B cell (primary cell): ENCODE measurements around the gene TVP23C. TPM values are rescaled to one million over a fixed set of nuclear protein-coding genes. Genes with fewer than 3 reads are reported as not detected.

Experiments used
- ATAC-seq: fragments of 200-7000 bp; cut with Tn5 transposase; one replicate; pipeline ENCODE4 v1.10.0; 2021; ENCODE audit warnings: low read depth, mild to moderate bottlenecking, moderate number of reproducible peaks, moderate library complexity
- CTCF ChIA-PET: fragments of 350-600 bp; sonication (Branson Sonifier 250); formaldehyde crosslinking; loops from one replicate; lab custom pipeline; 2021; ENCODE audit warnings: antibody characterized with exemption, inconsistent platforms; lab: Charles Lee
- POLR2A ChIA-PET: fragments of 350-600 bp; sonication (Branson Sonifier 250); formaldehyde crosslinking; loops from one replicate; lab custom pipeline; 2021; ENCODE audit warnings: antibody characterized with exemption; lab: Charles Lee
- DNase-seq: peaks from one replicate; pipeline ENCODE4 v3.0.0; 2013
- H2AFZ ChIP-seq: 2 replicates; pipeline ENCODE4 v1.6.1; 2012; ENCODE audit warnings: mild to moderate bottlenecking, low read depth, low read length; ENCODE audit not compliant: insufficient read depth, poor library complexity, severe bottlenecking
- H3K27ac ChIP-seq, 2 donors: 1 replicate in 1 of 2; 2 replicates in 1 of 2; pipeline ENCODE4 v1.5.1; 2012 to 2013; ENCODE audit warnings: low read length in 2 of 2, mild to moderate bottlenecking in 2 of 2, moderate library complexity in 1 of 2
- H3K27me3 ChIP-seq, 4 experiments: fragments of 200-600 bp in 1 of 4; sonication (generic) in 1 of 4; replicated peaks in 1 of 4; 1 replicate in 2 of 4; 2 replicates in 2 of 4; pipeline versions ENCODE4 v1.6.1 to v1.7.0; 2013 to 2016; ENCODE audit warnings: low read length in 3 of 4, mild to moderate bottlenecking in 2 of 4, mixed read lengths in 1 of 4, moderate library complexity in 1 of 4; ENCODE audit not compliant: insufficient read depth in 4 of 4, control insufficient read depth in 3 of 4; ENCODE audit errors: control extremely low read depth in 1 of 4
- H3K36me3 ChIP-seq, 2 experiments: replicated peaks in 1 of 2; 1 replicate in 1 of 2; 2 replicates in 1 of 2; pipeline versions ENCODE4 v1.6.1 to v1.7.1; 2013; ENCODE audit warnings: low read length in 1 of 2; ENCODE audit not compliant: insufficient read depth in 2 of 2, control insufficient read depth in 1 of 2; ENCODE audit errors: control extremely low read depth in 1 of 2, extremely low read depth in 1 of 2
- H3K4me1 ChIP-seq, 2 donors: fragments of 200-600 bp in 1 of 2; sonication (generic) in 1 of 2; 1 replicate in 1 of 2; 2 replicates in 1 of 2; pipeline versions ENCODE4 v1.5.1 to v1.6.1; 2013 to 2017; ENCODE audit warnings: low read length in 2 of 2; ENCODE audit not compliant: control insufficient read depth in 2 of 2, insufficient read depth in 2 of 2
- H3K4me2 ChIP-seq: replicated peaks from 2 replicates; pipeline ENCODE3; 2012; ENCODE audit warnings: mild to moderate bottlenecking, low read depth, low read length; ENCODE audit not compliant: poor library complexity, severe bottlenecking
- H3K4me3 ChIP-seq, 5 experiments: fragments of 200-600 bp in 1 of 5; sonication (generic) in 1 of 5; 1 replicate in 3 of 5; 2 replicates in 2 of 5; pipeline versions ENCODE4 v1.5.1 to v1.7.0; 2011 to 2016; ENCODE audit warnings: low read length in 4 of 5, mild to moderate bottlenecking in 4 of 5, low read depth in 2 of 5, control low read depth in 1 of 5, moderate library complexity in 1 of 5; ENCODE audit not compliant: insufficient read depth in 1 of 5; ENCODE audit errors: control extremely low read depth in 1 of 5, extremely low read depth in 1 of 5
- H3K79me2 ChIP-seq: fragments of 200-600 bp; sonication (generic); one replicate; pipeline ENCODE4 v1.6.0; 2016; ENCODE audit warnings: low read length; ENCODE audit not compliant: control insufficient read depth, insufficient read depth
- H3K9ac ChIP-seq: fragments of 200-600 bp; sonication (generic); 2 replicates; pipeline ENCODE4 v1.6.1; 2017; ENCODE audit warnings: mild to moderate bottlenecking, low read length, moderate library complexity
- H3K9me3 ChIP-seq, 3 donors: one replicate each; pipeline versions ENCODE4 v1.6.1 to v1.7.1; 2013; ENCODE audit warnings: low read length in 2 of 3; ENCODE audit not compliant: control insufficient read depth in 2 of 3, insufficient read depth in 1 of 3; ENCODE audit errors: control extremely low read depth in 1 of 3
- H4K20me1 ChIP-seq: 2 replicates; pipeline ENCODE4 v1.6.0; 2012; ENCODE audit warnings: mild to moderate bottlenecking, low read length; ENCODE audit not compliant: insufficient read depth, control insufficient read depth, poor library complexity, severe bottlenecking
- H3K27ac Mint-ChIP-seq: one replicate; pipeline ENCODE4 v1.8.0; 2021; ENCODE audit warnings: mixed read lengths
- H3K27me3 Mint-ChIP-seq: one replicate; pipeline ENCODE4 v1.8.0; 2021; ENCODE audit warnings: mixed read lengths
- H3K4me1 Mint-ChIP-seq: one replicate; pipeline ENCODE4 v1.8.0; 2021; ENCODE audit warnings: mixed read lengths
- H3K4me3 Mint-ChIP-seq: one replicate; pipeline ENCODE4 v1.8.0; 2021; ENCODE audit warnings: mixed read lengths
- H3K9me3 Mint-ChIP-seq: one replicate; pipeline ENCODE4 v1.8.0; 2022; ENCODE audit warnings: mixed read lengths; ENCODE audit not compliant: insufficient read depth
- CTCF ChIP-seq: fragments of 200-600 bp; IDR thresholded peaks from one replicate; pipeline ENCODE4 v1.8.0; 2022; ENCODE audit warnings: antibody characterized with exemption, mild to moderate bottlenecking
- EZH2 ChIP-seq: IDR thresholded peaks from 2 replicates; pipeline ENCODE4 v1.6.1; 2012; ENCODE audit warnings: borderline replicate concordance, low read depth, mild to moderate bottlenecking, moderate library complexity, low read length; ENCODE audit not compliant: insufficient read depth, poor library complexity, severe bottlenecking
- WGBS: methylation state at CpG from one replicate; pipeline ENCODE4 v1.1.5; 2013; ENCODE audit warnings: missing lambda C conversion rate; ENCODE audit not compliant: insufficient coverage; 5-methylcytosine and 5-hydroxymethylcytosine counted together
- intact Hi-C: fragments of 100-400 bp; cut with micrococcal nuclease; formaldehyde crosslinking; loops from one replicate; pipeline ENCODE4 v1.10.0; 2022
- polyA plus RNA-seq: library from polyadenylated mRNA; depleted of rRNA; stranded (reverse); fragments of >200 nt; gene quantifications from 2 replicates; pipeline ENCODE4 v1.2.3, GENCODE V29; 2012
- total RNA-seq, 2 donors: library from RNA; stranded (reverse); fragments of 120-200 nt in 1 of 2; gene quantifications; 1 replicate in 1 of 2; 2 replicates in 1 of 2; pipeline versions ENCODE4 v1.2.3 to v1.2.4, GENCODE V29; 2013 to 2022

Gene TVP23C
- total and polyA plus RNA-seq, 2 donors (not counting 1 experiment from before 2014, with no cell fraction given), result 8.6 to 30.9 TPM

DNA sequence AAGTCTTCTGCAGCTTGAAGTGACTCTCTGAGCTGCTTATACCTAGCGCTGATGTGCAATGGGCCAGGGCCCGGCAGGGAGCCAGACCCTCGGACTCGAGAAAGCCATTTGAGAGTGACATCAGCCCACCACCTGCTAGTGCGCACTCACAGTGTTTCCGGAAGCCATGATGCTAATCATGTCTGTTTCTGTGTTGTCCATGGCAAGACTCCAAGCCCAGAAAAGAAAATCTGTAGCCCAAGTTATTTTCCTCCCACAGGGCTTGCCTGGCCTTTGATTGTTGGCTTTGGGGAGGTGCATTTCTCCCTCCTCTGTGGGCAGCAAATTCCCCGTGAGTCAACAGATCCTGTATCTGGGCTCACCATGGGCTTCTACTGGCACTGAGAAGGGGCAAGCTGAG, 94.0 kb downstream of the TVP23C start:
- ChIA-PET CTCF (no interaction called here), POLR2A (no interaction called here)
- intact Hi-C loops, result no loop called here
- no peaks in the 10 kb centered on the region for H3K79me2 ChIP-seq
- H3K4me3 ChIP-seq, result no peak overlapping the region
- no peak for ATAC-seq
- no peak for DNase-seq
- no peaks in the 10 kb centered on the region for H4K20me1 ChIP-seq
- H3K27me3 ChIP-seq, result no peaks in the 10 kb centered on the region
- H2AFZ ChIP-seq, result no peak overlapping the region
- H3K9me3 ChIP-seq, result no peaks in the 10 kb centered on the region
- H3K36me3 ChIP-seq, result no peaks in the 10 kb centered on the region
- no peaks in the 10 kb centered on the region for H3K4me1 Mint-ChIP-seq
- H3K9me3 Mint-ChIP-seq, result no peaks in the 10 kb centered on the region
- H3K27me3 Mint-ChIP-seq, result no peaks in the 10 kb centered on the region
- H3K9ac ChIP-seq, result no peak overlapping the region
- TF ChIP-seq EZH2, result no peak
- TF ChIP-seq CTCF, result no peak
- no peak overlapping the region for H3K4me2 ChIP-seq
- H3K27ac ChIP-seq, result no peak overlapping the region
- H3K4me1 ChIP-seq, result no peaks in the 10 kb centered on the region
- 96% methylated on average over 7 of the region's 7 CpGs for WGBS
- no peak overlapping the region for H3K27ac Mint-ChIP-seq
- H3K4me3 Mint-ChIP-seq, result no peak overlapping the region

DNA sequence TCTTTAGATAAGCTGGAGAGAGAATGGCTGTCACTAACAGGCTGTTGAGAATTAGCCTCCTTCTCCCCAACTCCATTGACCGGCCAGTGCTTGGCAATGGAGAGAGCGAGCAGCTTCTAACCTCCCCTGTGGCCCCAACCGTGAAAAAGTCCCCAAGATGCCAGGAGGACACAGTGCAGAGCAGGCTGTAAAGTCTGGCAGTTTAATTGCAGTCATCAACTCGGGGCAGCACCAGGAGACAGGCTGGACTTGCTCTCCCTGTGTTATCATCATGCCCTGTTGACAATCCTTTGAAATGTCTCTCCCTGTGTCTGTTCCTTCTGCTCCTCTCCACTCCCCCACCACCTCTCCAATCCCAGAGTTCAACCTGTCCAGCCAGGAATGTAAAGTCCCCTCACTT, 95.2 kb downstream of the TVP23C start:
- Mint-ChIP-seq H3K4me3 (no peak overlapping the region), H3K4me1 (no peaks in the 10 kb centered on the region), H3K9me3 (no peaks in the 10 kb centered on the region), H3K27ac (no peak overlapping the region), H3K27me3 (no peaks in the 10 kb centered on the region)
- no peak overlapping the region for H3K27ac ChIP-seq
- ChIA-PET POLR2A (no interaction called here), CTCF (no interaction called here)
- DNase-seq (no peak), ATAC-seq (no peak)
- H4K20me1 ChIP-seq, result no peaks in the 10 kb centered on the region
- H3K4me2 ChIP-seq, result no peak overlapping the region
- H3K36me3 ChIP-seq, result no peaks in the 10 kb centered on the region
- intact Hi-C loops, result no loop called here
- no peaks in the 10 kb centered on the region for H3K4me1 ChIP-seq
- no peak overlapping the region for H3K4me3 ChIP-seq
- TF ChIP-seq EZH2, result no peak
- no peak overlapping the region for H2AFZ ChIP-seq
- H3K79me2 ChIP-seq, result no peaks in the 10 kb centered on the region
- H3K27me3 ChIP-seq, result no peaks in the 10 kb centered on the region
- 58% methylated on average over 4 of the region's 4 CpGs for WGBS
- H3K9ac ChIP-seq, result no peak overlapping the region
- peaks cover 0 to under 1% (median 0%) of the 10 kb centered on the region in 3 donors for H3K9me3 ChIP-seq
